Osteocyte (in vitro differentiated cells): ENCODE results near the gene TMEM87B. TPM values are rescaled to one million over a fixed set of nuclear protein-coding genes. Genes with fewer than 3 reads are reported as not detected.

Experiments
- DNase-seq: peaks from one replicate; pipeline ENCODE4 v3.0.0; 2021; ENCODE audit warnings: mixed read lengths; ENCODE audit not compliant: unreplicated experiment; ENCODE audit errors: extremely low spot score
- H3K27ac Mint-ChIP-seq: one replicate; pipeline ENCODE4 v1.8.0; 2021; ENCODE audit warnings: mild to moderate bottlenecking, mixed read lengths; ENCODE audit not compliant: unreplicated experiment
- H3K27me3 Mint-ChIP-seq: one replicate; pipeline ENCODE4 v1.8.0; 2021; ENCODE audit warnings: mixed read lengths; ENCODE audit not compliant: unreplicated experiment
- H3K36me3 Mint-ChIP-seq: one replicate; pipeline ENCODE4 v1.8.0; 2021; ENCODE audit warnings: mixed read lengths; ENCODE audit not compliant: unreplicated experiment
- H3K4me1 Mint-ChIP-seq: one replicate; pipeline ENCODE4 v1.8.0; 2021; ENCODE audit warnings: mixed read lengths; ENCODE audit not compliant: unreplicated experiment
- H3K4me3 Mint-ChIP-seq: one replicate; pipeline ENCODE4 v1.8.0; 2021; ENCODE audit warnings: mild to moderate bottlenecking, moderate library complexity, mixed read lengths; ENCODE audit not compliant: unreplicated experiment
- H3K9me3 Mint-ChIP-seq: one replicate; pipeline ENCODE4 v1.8.0; 2021; ENCODE audit warnings: mixed read lengths; ENCODE audit not compliant: unreplicated experiment
- total RNA-seq: library from RNA; stranded (reverse); gene quantifications from 2 replicates; pipeline ENCODE4 v1.2.1, GENCODE V29; 2021
- TF ChIP-seq, protein P1 (sequence below): fragments of 200-600 bp; sonication (generic); IDR thresholded peaks from 2 replicates; pipeline ENCODE4 v1.5.0; 2021; ENCODE audit warnings: antibody characterized with exemption, mild to moderate bottlenecking, moderate library complexity

Gene TMEM87B
- total RNA-seq, 1 donor from 2014 or later: 10.4 TPM

DNA sequence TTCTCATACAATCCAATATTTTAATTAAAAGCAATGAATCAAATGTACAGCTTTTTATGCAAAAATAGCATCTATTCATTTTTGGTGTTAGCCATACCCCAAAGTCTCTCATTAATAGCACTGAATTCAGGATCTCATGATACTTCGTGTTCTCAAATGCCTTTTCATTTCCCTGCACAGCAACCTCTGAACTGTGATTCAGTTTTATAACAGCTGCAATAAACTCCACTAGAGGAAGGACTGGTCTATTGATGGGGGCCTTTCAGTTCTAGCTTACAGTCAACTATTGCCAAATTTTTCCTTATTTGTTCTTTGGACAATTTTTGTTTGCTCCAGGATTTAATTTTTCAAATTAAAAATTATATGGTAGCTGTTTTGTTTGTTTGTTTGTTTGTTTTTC, 4.8 kb upstream of the TMEM87B start:
- TF ChIP-seq, protein P1, sequence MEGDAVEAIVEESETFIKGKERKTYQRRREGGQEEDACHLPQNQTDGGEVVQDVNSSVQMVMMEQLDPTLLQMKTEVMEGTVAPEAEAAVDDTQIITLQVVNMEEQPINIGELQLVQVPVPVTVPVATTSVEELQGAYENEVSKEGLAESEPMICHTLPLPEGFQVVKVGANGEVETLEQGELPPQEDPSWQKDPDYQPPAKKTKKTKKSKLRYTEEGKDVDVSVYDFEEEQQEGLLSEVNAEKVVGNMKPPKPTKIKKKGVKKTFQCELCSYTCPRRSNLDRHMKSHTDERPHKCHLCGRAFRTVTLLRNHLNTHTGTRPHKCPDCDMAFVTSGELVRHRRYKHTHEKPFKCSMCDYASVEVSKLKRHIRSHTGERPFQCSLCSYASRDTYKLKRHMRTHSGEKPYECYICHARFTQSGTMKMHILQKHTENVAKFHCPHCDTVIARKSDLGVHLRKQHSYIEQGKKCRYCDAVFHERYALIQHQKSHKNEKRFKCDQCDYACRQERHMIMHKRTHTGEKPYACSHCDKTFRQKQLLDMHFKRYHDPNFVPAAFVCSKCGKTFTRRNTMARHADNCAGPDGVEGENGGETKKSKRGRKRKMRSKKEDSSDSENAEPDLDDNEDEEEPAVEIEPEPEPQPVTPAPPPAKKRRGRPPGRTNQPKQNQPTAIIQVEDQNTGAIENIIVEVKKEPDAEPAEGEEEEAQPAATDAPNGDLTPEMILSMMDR: no peak
- Mint-ChIP-seq H3K4me1 (peaks cover 9% of the 10 kb centered on the region), H3K27me3 (peaks cover 11% of the 10 kb centered on the region), H3K9me3 (peaks cover 11% of the 10 kb centered on the region), H3K36me3 (peaks cover 5% of the 10 kb centered on the region), H3K27ac (no peak overlapping the region), H3K4me3 (no peak overlapping the region)
- DNase-seq: no peak

DNA sequence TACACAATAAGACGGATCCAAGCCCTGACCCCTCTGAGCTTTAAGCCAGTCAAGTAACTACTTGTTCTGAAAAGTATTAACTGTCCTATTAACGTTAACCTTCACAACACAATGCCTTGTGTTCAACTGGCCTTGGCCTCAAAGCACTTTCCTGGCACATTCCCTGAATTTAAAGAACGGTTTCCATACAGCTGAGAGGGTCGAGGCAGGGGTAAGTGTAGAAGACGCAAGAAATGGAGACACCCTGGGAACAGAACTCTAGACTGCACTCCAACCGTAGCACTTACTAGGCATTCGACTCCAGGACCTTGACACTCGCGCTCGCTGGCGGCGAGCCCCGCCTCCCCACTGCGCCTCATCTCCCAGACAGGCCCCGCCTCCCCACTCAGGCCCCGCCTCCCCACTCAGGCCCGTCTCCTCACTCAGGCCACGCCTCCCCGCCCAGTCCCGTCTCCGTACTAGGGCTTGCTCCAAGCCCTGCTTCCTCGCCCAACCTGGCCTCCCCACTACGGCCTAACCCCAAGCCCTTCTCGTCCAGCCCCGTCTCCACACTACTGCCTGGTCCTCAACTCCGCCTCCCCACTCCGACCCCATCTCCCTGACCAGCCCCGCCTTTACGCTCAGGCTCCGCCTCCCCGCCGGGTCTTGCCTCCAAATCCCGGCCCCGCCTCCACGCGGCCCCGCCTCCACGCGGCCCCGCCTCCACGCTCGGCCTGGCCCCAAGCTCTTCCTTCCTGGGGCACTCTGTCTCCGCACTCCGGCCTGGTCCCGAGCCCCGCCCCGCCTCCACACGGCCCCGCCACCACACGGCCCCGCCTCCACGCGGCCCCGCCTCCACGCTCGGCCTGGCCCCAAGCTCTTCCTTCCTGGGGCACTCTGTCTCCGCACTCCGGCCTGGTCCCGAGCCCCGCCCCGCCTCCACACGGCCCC, 887 bp upstream of the TMEM87B start:
- peak; percentile 100 for DNase-seq
- H3K36me3 Mint-ChIP-seq: peaks cover 7% of the 10 kb centered on the region
- TF ChIP-seq, protein P1: no peak
- no peaks in the 10 kb centered on the region for H3K27me3 Mint-ChIP-seq
- peak overlapping the region; percentile 97 for H3K4me3 Mint-ChIP-seq
- peak overlapping the region; percentile 98 for H3K27ac Mint-ChIP-seq
- peaks cover 33% of the 10 kb centered on the region for H3K4me1 Mint-ChIP-seq
- no peaks in the 10 kb centered on the region for H3K9me3 Mint-ChIP-seq

DNA sequence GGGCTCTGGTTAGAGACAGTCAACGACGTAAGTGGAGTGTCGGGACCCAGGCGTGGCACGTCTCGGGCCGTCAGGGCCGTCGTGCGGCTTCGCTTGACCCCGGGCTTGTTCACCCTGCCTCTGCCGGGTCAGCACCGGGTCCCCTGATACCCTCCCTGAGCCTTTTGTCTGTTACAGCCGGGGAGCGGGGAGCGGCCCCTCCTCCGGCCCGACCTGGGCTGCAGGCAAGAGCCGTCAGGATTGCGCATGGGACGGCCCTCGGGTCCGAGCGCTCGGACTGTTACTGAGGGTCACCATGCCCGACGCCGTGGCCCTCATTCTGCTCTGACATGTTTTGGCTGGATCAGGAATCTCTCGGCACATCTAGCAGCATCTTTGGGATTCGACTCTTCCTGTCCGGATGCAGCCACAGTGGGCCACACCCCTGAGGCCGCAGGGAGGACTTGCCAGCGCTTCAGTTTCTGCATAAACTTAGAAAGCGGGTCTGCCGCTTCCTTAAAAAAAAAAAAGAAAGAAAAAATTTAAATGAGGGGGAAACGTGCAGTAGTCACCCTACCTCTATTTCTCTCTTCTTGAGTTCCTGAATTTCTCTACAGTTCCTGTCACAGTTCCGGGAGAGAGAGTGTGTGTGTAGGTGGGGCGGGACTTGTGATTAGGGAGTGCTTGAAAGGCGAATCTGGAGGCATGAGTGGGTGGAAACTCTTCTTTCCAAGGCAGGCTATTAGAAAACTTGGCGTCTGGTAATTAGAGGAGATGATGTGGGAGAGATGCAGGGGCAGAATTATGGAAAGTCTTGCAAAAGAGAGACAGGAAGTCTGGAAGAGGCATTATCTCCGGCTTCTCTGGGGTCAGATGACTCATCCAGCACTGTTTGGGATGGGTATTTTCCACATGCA, 909 bp downstream of the TMEM87B start:
- Mint-ChIP-seq H3K4me3 (peak overlapping the region; percentile 92), H3K36me3 (peaks cover 7% of the 10 kb centered on the region), H3K4me1 (peaks cover 33% of the 10 kb centered on the region), H3K27ac (peak overlapping the region; percentile 88), H3K9me3 (no peaks in the 10 kb centered on the region), H3K27me3 (no peaks in the 10 kb centered on the region)
- TF ChIP-seq, protein P1: no peak
- DNase-seq: no peak

DNA sequence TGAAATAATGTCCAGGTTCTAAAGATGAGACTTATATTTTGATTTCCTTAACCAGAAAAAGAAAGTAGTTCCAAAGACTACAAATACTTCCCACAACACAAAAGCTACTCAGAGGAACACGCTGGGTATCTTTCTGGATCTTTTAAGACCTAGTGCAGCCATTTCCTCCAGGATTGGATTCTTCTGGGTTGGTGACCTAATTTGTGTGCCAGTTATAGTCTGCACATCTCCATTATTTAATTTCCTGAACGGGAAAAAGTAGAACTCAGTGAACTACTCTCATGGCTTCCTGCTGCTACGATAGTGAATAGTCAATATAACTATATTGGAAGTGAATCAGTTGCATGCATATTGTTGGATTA, 1.5 kb downstream of the TMEM87B start:
- DNase-seq: no peak
- TF ChIP-seq, protein P1: no peak
- Mint-ChIP-seq H3K4me1 (peaks cover 33% of the 10 kb centered on the region), H3K36me3 (peaks cover 12% of the 10 kb centered on the region), H3K4me3 (peak overlapping the region; percentile 92), H3K9me3 (no peaks in the 10 kb centered on the region), H3K27ac (peak overlapping the region; percentile 88), H3K27me3 (no peaks in the 10 kb centered on the region)

DNA sequence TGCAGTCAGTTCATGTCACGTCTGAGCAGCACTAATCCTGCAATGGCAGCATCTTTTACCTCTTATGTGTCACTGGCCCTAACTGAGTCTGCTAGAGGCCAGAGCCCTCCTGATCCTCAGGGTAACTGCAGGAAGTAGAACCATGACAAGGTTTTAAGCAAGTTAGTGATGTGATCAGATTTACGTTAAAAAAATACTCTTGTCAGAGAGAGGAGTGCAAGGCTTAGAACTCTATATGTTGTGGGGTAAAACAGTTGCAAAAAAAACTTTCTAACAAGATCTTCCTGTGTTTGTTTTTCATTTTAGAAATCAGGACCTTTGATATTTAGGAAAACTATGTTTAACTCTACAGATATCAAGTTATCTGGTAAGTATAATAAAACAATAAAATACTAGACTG, 4.6 kb downstream of the TMEM87B start:
- Mint-ChIP-seq H3K36me3 (peaks cover 32% of the 10 kb centered on the region), H3K27me3 (no peaks in the 10 kb centered on the region), H3K4me3 (no peak overlapping the region), H3K9me3 (no peaks in the 10 kb centered on the region), H3K4me1 (peaks cover 24% of the 10 kb centered on the region), H3K27ac (no peak overlapping the region)
- no peak for DNase-seq
- TF ChIP-seq, protein P1: no peak
